RWPE2 (cell line): ENCODE data around the gene PCCA.
A peak's percentile ranks its signal among the peaks of the same experiment; 100 is the strongest.

Experiments used
- ATAC-seq: fragments of 200-7000 bp; cut with Tn5 transposase; 3 replicates; pipeline ENCODE4 v1.9.1; 2021; ENCODE audit warnings: low read depth
- DNase-seq: peaks from one replicate; pipeline ENCODE4 v3.0.0-alpha.2; 2020; ENCODE audit warnings: low spot score
- H3K27ac ChIP-seq: fragments of 450-650 bp; 2 replicates; pipeline ENCODE4 v1.5.1; 2017; ENCODE audit warnings: mild to moderate bottlenecking; ENCODE audit not compliant: poor library complexity, severe bottlenecking
- H3K27me3 ChIP-seq: fragments of 250-450 bp; sonication (Bioruptor Pico); 2 replicates; pipeline ENCODE4 v1.5.1; 2021; ENCODE audit warnings: mild to moderate bottlenecking, moderate library complexity; ENCODE audit not compliant: insufficient read depth, poor library complexity, severe bottlenecking
- H3K36me3 ChIP-seq: fragments of 250-450 bp; sonication (Bioruptor Pico); 2 replicates; pipeline ENCODE4 v1.5.1; 2020; ENCODE audit warnings: low read depth, mild to moderate bottlenecking, moderate library complexity
- H3K4me1 ChIP-seq: fragments of 250-450 bp; sonication (Bioruptor Pico); 2 replicates; pipeline ENCODE4 v1.5.1; 2021; ENCODE audit warnings: mild to moderate bottlenecking, moderate library complexity; ENCODE audit not compliant: insufficient read depth, poor library complexity, severe bottlenecking
- H3K4me3 ChIP-seq: fragments of 250-450 bp; sonication (Bioruptor Pico); 2 replicates; pipeline ENCODE4 v1.5.1; 2021; ENCODE audit warnings: mild to moderate bottlenecking, moderate library complexity; ENCODE audit not compliant: severe bottlenecking
- H3K9me3 ChIP-seq: fragments of 250-450 bp; sonication (Bioruptor Pico); 2 replicates; pipeline ENCODE4 v1.5.1; 2021; ENCODE audit warnings: mild to moderate bottlenecking, moderate library complexity; ENCODE audit not compliant: severe bottlenecking
- CTCF ChIP-seq: fragments of 450-650 bp; IDR thresholded peaks from one replicate; pipeline ENCODE4 v1.5.1; 2017; ENCODE audit warnings: mild to moderate bottlenecking, moderate library complexity; ENCODE audit not compliant: poor library complexity, severe bottlenecking

The PCCA gene

GRCh38 chr13:100432611-100433010 lies 343.7 kb downstream of the PCCA start:
- Histone ChIP-seq H3K9me3 (no peaks in the 10 kb centered on the region), H3K4me3 (no peak overlapping the region), H3K27ac (no peak overlapping the region), H3K36me3 (no peaks in the 10 kb centered on the region), H3K27me3 (no peaks in the 10 kb centered on the region), H3K4me1 (peaks cover 10% of the 10 kb centered on the region)
- TF ChIP-seq CTCF: no peak
- DNase-seq (no peak), ATAC-seq (no peak)

- Histone ChIP-seq H3K9me3 (no peaks in the 10 kb centered on the region), H3K4me1 (peaks cover 10% of the 10 kb centered on the region), H3K4me3 (no peak overlapping the region), H3K36me3 (no peaks in the 10 kb centered on the region), H3K27me3 (no peaks in the 10 kb centered on the region), H3K27ac (no peak overlapping the region)
- ATAC-seq (no peak), DNase-seq (no peak)
- TF ChIP-seq CTCF: no peak
Measured at GRCh38 chr13:100433475-100433874, 344.6 kb downstream of the PCCA start.

GRCh38 chr13:100434010-100434763 lies 345.3 kb downstream of the PCCA start:
- DNase-seq (no peak), ATAC-seq (peak; percentile 70)
- Histone ChIP-seq H3K36me3 (no peaks in the 10 kb centered on the region), H3K4me3 (no peak overlapping the region), H3K27ac (no peak overlapping the region), H3K4me1 (peaks cover 10% of the 10 kb centered on the region), H3K9me3 (no peaks in the 10 kb centered on the region), H3K27me3 (no peaks in the 10 kb centered on the region)
- TF ChIP-seq CTCF: no peak

- no peak for TF ChIP-seq CTCF
- peaks cover 14% of the 10 kb centered on the region for H3K4me1 ChIP-seq
- no peaks in the 10 kb centered on the region for H3K36me3 ChIP-seq
- H3K27ac ChIP-seq: no peak overlapping the region
- H3K9me3 ChIP-seq: no peaks in the 10 kb centered on the region
- no peak overlapping the region for H3K4me3 ChIP-seq
- no peak for DNase-seq
- H3K27me3 ChIP-seq: no peaks in the 10 kb centered on the region
- ATAC-seq: no peak
Measured at GRCh38 chr13:100436099-100436498, 347.2 kb downstream of the PCCA start.

GRCh38 chr13:100438059-100438788 lies 349.3 kb downstream of the PCCA start:
- H3K27me3 ChIP-seq: no peaks in the 10 kb centered on the region
- no peak overlapping the region for H3K27ac ChIP-seq

More at GRCh38 chr13:100438059-100438788, 349.3 kb downstream of the PCCA start:
- DNase-seq (no peak), ATAC-seq (no peak)
- Histone ChIP-seq H3K9me3 (no peaks in the 10 kb centered on the region), H3K4me3 (no peak overlapping the region), H3K4me1 (peaks cover 14% of the 10 kb centered on the region), H3K36me3 (no peaks in the 10 kb centered on the region)
- no peak for TF ChIP-seq CTCF
